ENCODE results near the gene SAAL1. TPM values are rescaled to one million over a fixed set of nuclear protein-coding genes. Genes with fewer than 3 reads are reported as not detected.
A peak's percentile ranks its signal among the peaks of the same experiment; 100 is the strongest.

The SAAL1 gene
- total and polyA plus RNA-seq, 2 experiments from 2014 or later, result 7.5 to 12.9 TPM

GRCh38 chr11:18144243-18144642 is 38.4 kb upstream of the SAAL1 start:
- no peak overlapping the region for H3K27ac ChIP-seq
- H4K20me1 ChIP-seq (ENCODE audit: insufficient read depth), result no peaks in the 10 kb centered on the region
- H3K9ac ChIP-seq, result no peak overlapping the region
- WGBS, 2 experiments (ENCODE audit: low coverage in 1 of 2, low lambda C conversion rate in 2 of 2, missing lambda C conversion rate in 2 of 2), result 66 to 68% methylated on average over 5 of the region's 5 CpGs
- no peaks in the 10 kb centered on the region for H3K36me3 ChIP-seq (ENCODE audit: low read depth)
- H3K4me3 ChIP-seq, result no peak overlapping the region
- in situ Hi-C loops (cut with MboI), result no loop called here
- no peaks in the 10 kb centered on the region for H3K9me3 ChIP-seq (ENCODE audit: low read depth)
- H3K27me3 ChIP-seq (replicated peaks; ENCODE audit: insufficient read depth), result peaks cover 6% of the 10 kb centered on the region; the same call in 1 of the 2 replicates
- H3F3A ChIP-seq (ENCODE audit: insufficient read depth), result no peaks in the 10 kb centered on the region
- DNase-seq, result peak; percentile 25
- H3K4me2 ChIP-seq (ENCODE audit: unreplicated experiment), result no peak overlapping the region
- no peaks in the 10 kb centered on the region for H3K79me2 ChIP-seq (ENCODE audit: insufficient read depth)
- H3K4me1 ChIP-seq (ENCODE audit: insufficient read depth), result no peaks in the 10 kb centered on the region
- TF ChIP-seq EZH2phosphoT487 (IDR thresholded peaks at IDR 0.05; ENCODE audit: insufficient read depth, low read depth) (no peak), EZH2 (IDR thresholded peaks at IDR 0.05; ENCODE audit: insufficient read depth, poor library complexity, severe bottlenecking) (no peak)
- H2AFZ ChIP-seq, result no peak overlapping the region
- H3K9me2 ChIP-seq (ENCODE audit: insufficient read depth), result no peaks in the 10 kb centered on the region

GRCh38 chr11:18140145-18140544 is 34.3 kb upstream of the SAAL1 start:
- Histone ChIP-seq H3K36me3 (ENCODE audit: low read depth) (no peaks in the 10 kb centered on the region), H3K9me2 (ENCODE audit: insufficient read depth) (no peaks in the 10 kb centered on the region), H3K9ac (no peak overlapping the region), H3K27ac (no peak overlapping the region), H3K4me1 (ENCODE audit: insufficient read depth) (no peaks in the 10 kb centered on the region), H3F3A (ENCODE audit: insufficient read depth) (no peaks in the 10 kb centered on the region), H3K79me2 (ENCODE audit: insufficient read depth) (no peaks in the 10 kb centered on the region), H3K4me3 (no peak overlapping the region), H2AFZ (no peak overlapping the region), H3K27me3 (replicated peaks; ENCODE audit: insufficient read depth) (peaks cover 5% of the 10 kb centered on the region; the same call in 1 of the 2 replicates), H3K9me3 (ENCODE audit: low read depth) (no peaks in the 10 kb centered on the region), H3K4me2 (ENCODE audit: unreplicated experiment) (no peak overlapping the region), H4K20me1 (ENCODE audit: insufficient read depth) (no peaks in the 10 kb centered on the region)
- in situ Hi-C loops (cut with MboI), result no loop called here
- 57 to 60% methylated on average over 2 of the region's 2 CpGs for WGBS, 2 experiments (ENCODE audit: low coverage in 1 of 2, low lambda C conversion rate in 2 of 2, missing lambda C conversion rate in 2 of 2)
- no peak for TF ChIP-seq EZH2phosphoT487 (IDR thresholded peaks at IDR 0.05; ENCODE audit: insufficient read depth, low read depth)
- no peak for TF ChIP-seq EZH2 (IDR thresholded peaks at IDR 0.05; ENCODE audit: insufficient read depth, poor library complexity, severe bottlenecking)
- DNase-seq, result no peak

GRCh38 chr11:18137186-18137800 is 31.4 kb upstream of the SAAL1 start:
- H4K20me1 ChIP-seq (ENCODE audit: insufficient read depth), result no peaks in the 10 kb centered on the region
- TF ChIP-seq EZH2 (IDR thresholded peaks at IDR 0.05; ENCODE audit: insufficient read depth, poor library complexity, severe bottlenecking) (no peak), EZH2phosphoT487 (IDR thresholded peaks at IDR 0.05; ENCODE audit: insufficient read depth, low read depth) (no peak)

GRCh38 chr11:18135308-18135707 is 29.4 kb upstream of the SAAL1 start:
- in situ Hi-C loops (cut with MboI), result no loop called here

More at GRCh38 chr11:18137186-18137800, 31.4 kb upstream of the SAAL1 start:
- no peaks in the 10 kb centered on the region for H3K4me1 ChIP-seq (ENCODE audit: insufficient read depth)
- no peaks in the 10 kb centered on the region for H3K36me3 ChIP-seq (ENCODE audit: low read depth)
- H3K27me3 ChIP-seq (replicated peaks; ENCODE audit: insufficient read depth), result peaks cover 11% of the 10 kb centered on the region; the same call in 1 of the 2 replicates
- H2AFZ ChIP-seq, result no peak overlapping the region
- WGBS, 2 experiments (ENCODE audit: low coverage in 1 of 2, low lambda C conversion rate in 2 of 2, missing lambda C conversion rate in 2 of 2), result 82 to 83% methylated on average over 23 to 29 of the region's 29 CpGs
- H3K79me2 ChIP-seq (ENCODE audit: insufficient read depth), result no peaks in the 10 kb centered on the region
- H3K4me3 ChIP-seq, result no peak overlapping the region
- H3K9me3 ChIP-seq (ENCODE audit: low read depth), result no peaks in the 10 kb centered on the region
- H3K4me2 ChIP-seq (ENCODE audit: unreplicated experiment), result no peak overlapping the region
- no peak overlapping the region for H3K27ac ChIP-seq
- no peak overlapping the region for H3K9ac ChIP-seq
- DNase-seq, result no peak
- in situ Hi-C loops (cut with MboI), result no loop called here
- no peaks in the 10 kb centered on the region for H3K9me2 ChIP-seq (ENCODE audit: insufficient read depth)
- H3F3A ChIP-seq (ENCODE audit: insufficient read depth), result no peaks in the 10 kb centered on the region

More at GRCh38 chr11:18135308-18135707, 29.4 kb upstream of the SAAL1 start:
- WGBS, 2 experiments (ENCODE audit: low coverage in 1 of 2, low lambda C conversion rate in 2 of 2, missing lambda C conversion rate in 2 of 2), result 17 to 26% methylated on average over 2 of the region's 2 CpGs
- Histone ChIP-seq H3K27ac (no peak overlapping the region), H4K20me1 (ENCODE audit: insufficient read depth) (no peaks in the 10 kb centered on the region), H3K27me3 (replicated peaks; ENCODE audit: insufficient read depth) (peaks cover 11% of the 10 kb centered on the region; the same call in 1 of the 2 replicates), H3K4me2 (ENCODE audit: unreplicated experiment) (no peak overlapping the region), H2AFZ (no peak overlapping the region), H3K4me1 (ENCODE audit: insufficient read depth) (no peaks in the 10 kb centered on the region), H3K79me2 (ENCODE audit: insufficient read depth) (no peaks in the 10 kb centered on the region), H3K4me3 (no peak overlapping the region), H3F3A (ENCODE audit: insufficient read depth) (no peaks in the 10 kb centered on the region), H3K9ac (no peak overlapping the region), H3K9me2 (ENCODE audit: insufficient read depth) (no peaks in the 10 kb centered on the region), H3K9me3 (ENCODE audit: low read depth) (no peaks in the 10 kb centered on the region), H3K36me3 (ENCODE audit: low read depth) (no peaks in the 10 kb centered on the region)
- no peak for DNase-seq
- TF ChIP-seq EZH2phosphoT487 (IDR thresholded peaks at IDR 0.05; ENCODE audit: insufficient read depth, low read depth), result no peak
- TF ChIP-seq EZH2 (IDR thresholded peaks at IDR 0.05; ENCODE audit: insufficient read depth, poor library complexity, severe bottlenecking), result no peak
